GM12878 (cell line): ENCODE results near the gene LRP1B. TPM values are rescaled to one million over a fixed set of nuclear protein-coding genes. Genes with fewer than 3 reads are reported as not detected.

ENCODE experiments used
- ATAC-seq: fragments of 200-7000 bp; cut with Tn5 transposase; 3 replicates; pipeline ENCODE4 v1.9.1; 2020; ENCODE audit warnings: mild to moderate bottlenecking, moderate library complexity
- BruUV-seq: library from RNA; stranded (reverse); fragments of 400-500 nt; replicated peaks from 2 replicates; lab custom pipeline; 2021; lab: Mats Ljungman, UMichigan
- CTCF ChIA-PET: fragments of 300-600 bp; sonication (Branson Sonifier 250); formaldehyde crosslinking; extraction: SDS; loops from one replicate; lab custom pipeline; 2021; ENCODE audit warnings: inconsistent platforms; lab: Yijun Ruan, JAX
- POLR2A ChIA-PET: fragments of 350-600 bp; formaldehyde crosslinking; extraction: SDS; loops from one replicate; lab custom pipeline; 2021; ENCODE audit warnings: inconsistent platforms; lab: Charles Lee
- RAD21 ChIA-PET: fragments of 300-600 bp; sonication (Branson Sonifier 250); formaldehyde crosslinking; loops from one replicate; lab custom pipeline; 2023; ENCODE audit warnings: antibody characterized with exemption; ENCODE audit not compliant: unreplicated experiment; lab: Charles Lee
- SMC1A ChIA-PET: fragments of 300-600 bp; sonication (Branson Sonifier 250); formaldehyde crosslinking; loops from one replicate; lab custom pipeline; 2023; ENCODE audit not compliant: unreplicated experiment, uncharacterized antibody; lab: Charles Lee
- DNase-seq: peaks from one replicate; pipeline ENCODE4 v3.0.0-alpha.2; 2011; ENCODE audit warnings: low read depth, low spot score
- FAIRE-seq: peaks from 3 replicates; lab custom pipeline; 2011; peaks lifted over from hg19 to GRCh38; lab: Jason Lieb, UNC
- H2AFZ ChIP-seq: 2 replicates; pipeline ENCODE4 v1.6.0; 2011; ENCODE audit warnings: low read depth, low read length, control low read depth; ENCODE audit not compliant: control insufficient read depth
- H3K27ac ChIP-seq: 2 replicates; pipeline ENCODE4 v1.5.1; 2011; ENCODE audit warnings: control low read depth; ENCODE audit not compliant: control insufficient read depth, insufficient read depth
- H3K27me3 ChIP-seq, 2 experiments: replicated peaks in 1 of 2; 2 replicates each; pipeline versions ENCODE4 v1.6.0 to v1.6.1; 2011; ENCODE audit warnings: low read length in 1 of 2; ENCODE audit not compliant: control insufficient read depth in 2 of 2, insufficient read depth in 2 of 2
- H3K36me3 ChIP-seq, 2 experiments: 2 replicates each; pipeline ENCODE4 v1.5.1; 2011; ENCODE audit warnings: low read length in 1 of 2; ENCODE audit not compliant: control insufficient read depth in 2 of 2, insufficient read depth in 2 of 2
- H3K4me1 ChIP-seq: 2 replicates; pipeline ENCODE4 v1.6.1; 2011; ENCODE audit warnings: mild to moderate bottlenecking, low read length, moderate library complexity, mixed read lengths; ENCODE audit not compliant: control insufficient read depth, insufficient read depth
- H3K4me2 ChIP-seq: 2 replicates; pipeline ENCODE4 v1.6.0; 2011; ENCODE audit warnings: control low read depth; ENCODE audit not compliant: control insufficient read depth, insufficient read depth
- H3K4me3 ChIP-seq: fragments of 200-600 bp; sonication (generic); 2 replicates; pipeline ENCODE4 v1.5.1; 2016
- H3K79me2 ChIP-seq: 2 replicates; pipeline ENCODE4 v1.6.0; 2011; ENCODE audit warnings: low read length; ENCODE audit not compliant: control insufficient read depth, insufficient read depth
- H3K9ac ChIP-seq: 2 replicates; pipeline ENCODE4 v1.8.0; 2011; ENCODE audit warnings: low read length, control low read depth, mixed read lengths; ENCODE audit not compliant: control insufficient read depth, insufficient read depth
- H3K9me3 ChIP-seq: replicated peaks from 3 replicates; pipeline ENCODE4 v1.5.1; 2011; ENCODE audit warnings: mild to moderate bottlenecking, low read length; ENCODE audit not compliant: control insufficient read depth, insufficient read depth
- H4K20me1 ChIP-seq: 2 replicates; pipeline ENCODE4 v1.6.0; 2011; ENCODE audit not compliant: control insufficient read depth, insufficient read depth
- BCL3 ChIP-seq: IDR thresholded peaks from 2 replicates; pipeline ENCODE4 v1.6.1; 2011; ENCODE audit warnings: borderline replicate concordance, low read depth, mild to moderate bottlenecking, moderate library complexity, low read length; ENCODE audit not compliant: insufficient read depth, poor library complexity, severe bottlenecking
- CBFB ChIP-seq: IDR thresholded peaks from 2 replicates; pipeline ENCODE4 v1.6.1; 2016; ENCODE audit warnings: antibody characterized with exemption, low read depth
- E2F4 ChIP-seq: IDR thresholded peaks from 2 replicates; pipeline ENCODE4 v1.6.1; 2012; ENCODE audit warnings: low read depth, low read length, improper control_type of control experiment
- GABPA ChIP-seq: IDR thresholded peaks from 2 replicates; pipeline ENCODE4 v1.6.1; 2014; ENCODE audit warnings: antibody characterized with exemption, low read depth, mild to moderate bottlenecking, inconsistent platforms
- IRF3 ChIP-seq: fragments of 450-650 bp; IDR thresholded peaks from 2 replicates; pipeline ENCODE4 v1.6.1; 2014; ENCODE audit warnings: mild to moderate bottlenecking
- KLF5 ChIP-seq: fragments of 450-650 bp; IDR thresholded peaks from 2 replicates; pipeline ENCODE4 v1.6.1; 2014; ENCODE audit warnings: mild to moderate bottlenecking; ENCODE audit not compliant: partially characterized antibody
- NRF1 ChIP-seq: conservative IDR thresholded peaks from 2 replicates; pipeline ENCODE4 v1.6.1; 2011; ENCODE audit warnings: mild to moderate bottlenecking, low read depth, low read length, improper control_type of control experiment
- SIN3A ChIP-seq: IDR thresholded peaks from 2 replicates; pipeline ENCODE4 v1.6.1; 2012; ENCODE audit warnings: low read depth, low read length, improper control_type of control experiment
- SMAD1 ChIP-seq: fragments of 450-650 bp; IDR thresholded peaks from 2 replicates; pipeline ENCODE4 v1.6.1; 2018; ENCODE audit warnings: mild to moderate bottlenecking, low read depth; ENCODE audit not compliant: partially characterized antibody
- SPI1 ChIP-seq: IDR thresholded peaks from 2 replicates; pipeline ENCODE4 v1.6.1; 2011; ENCODE audit warnings: low read depth, mild to moderate bottlenecking, low read length, moderate library complexity, borderline replicate concordance; ENCODE audit not compliant: insufficient read depth
- TBL1XR1 ChIP-seq: IDR thresholded peaks from 2 replicates; pipeline ENCODE4 v1.6.1; 2012; ENCODE audit warnings: low read depth, low read length, improper control_type of control experiment
- WRNIP1 ChIP-seq: IDR thresholded peaks from 2 replicates; pipeline ENCODE4 v1.6.1; 2011; ENCODE audit warnings: low read depth, low read length, improper control_type of control experiment, borderline replicate concordance
- ZNF217 ChIP-seq: fragments of 450-650 bp; IDR thresholded peaks from 2 replicates; pipeline ENCODE4 v1.6.1; 2017; ENCODE audit warnings: antibody characterized with exemption, mild to moderate bottlenecking
- ZNF384 ChIP-seq: IDR thresholded peaks from 2 replicates; pipeline ENCODE4 v1.6.1; 2012; ENCODE audit warnings: low read depth, mild to moderate bottlenecking, low read length, improper control_type of control experiment, borderline replicate concordance
- WGBS: methylation state at CpG from one replicate; pipeline ENCODE4 v1.1.6; 2016; ENCODE audit warnings: low lambda C conversion rate; ENCODE audit not compliant: insufficient replicate concordance, insufficient coverage; ENCODE audit errors: missing lambda C conversion rate; 5-methylcytosine and 5-hydroxymethylcytosine counted together
- in situ Hi-C: fragments of 300-500 bp; cut with MboI; formaldehyde crosslinking; loops from 9 replicates; pipeline ENCODE4 v1.14.3; 2018; ENCODE audit warnings: mixed read lengths
- intact Hi-C: fragments of 100-400 bp; cut with micrococcal nuclease; formaldehyde crosslinking; loops from one replicate; pipeline ENCODE4 v1.14.2; 2022; ENCODE audit not compliant: unreplicated experiment
- polyA plus RNA-seq, 11 experiments: library from polyadenylated mRNA; depleted of rRNA in 4 of 11; unstranded in 6 of 11; stranded (reverse) in 5 of 11; fragments of >200 nt; fragmentation: Nextera tagmentation in 4 of 11; fragmentation: Illumina TruSeq in 1 of 11; extraction: Ambion mirVana in 4 of 11; extraction: Trizol in 1 of 11; gene quantifications; 1 replicate in 1 of 11; 2 replicates in 10 of 11; pipeline versions ENCODE4 v1.2.1 to v1.2.3, GENCODE V29; 2011 to 2016; ENCODE audit warnings: inconsistent platforms in 2 of 11, missing spikeins in 2 of 11, low read depth in 1 of 11
- total RNA-seq, 4 experiments: library from RNA; depleted of rRNA in 3 of 4; stranded (reverse); fragments of >200 nt in 3 of 4; fragmentation: Illumina TruSeq in 1 of 4; extraction: Trizol in 1 of 4; gene quantifications; 2 replicates each; pipeline versions ENCODE4 v1.2.1 to v1.2.3, GENCODE V29; 2013 to 2021

LRP1B gene
- total and polyA plus RNA-seq, 10 of the 15 experiments (the other 5 are each of a cell fraction or from before 2014, with no cell fraction given) = under 0.01 to 0.06 (median 0.03) TPM; not detected in 5

- H3K9ac ChIP-seq = no peak overlapping the region
- ATAC-seq = no peak
- H3K4me2 ChIP-seq = no peak overlapping the region
- no peak for TF ChIP-seq TBL1XR1
- no peak for TF ChIP-seq CBFB
- no peak for TF ChIP-seq WRNIP1
- TF ChIP-seq ZNF384 = no peak
- TF ChIP-seq SPI1 = no peak
- TF ChIP-seq KLF5 = no peak
- no peak for TF ChIP-seq SMAD1
- no peak for TF ChIP-seq SIN3A
- no peak for TF ChIP-seq ZNF217
- TF ChIP-seq E2F4 = no peak
- TF ChIP-seq GABPA = no peak
- TF ChIP-seq IRF3 = no peak
- TF ChIP-seq NRF1 = no peak
- TF ChIP-seq BCL3 = no peak
- H2AFZ ChIP-seq = no peak overlapping the region
- H3K9me3 ChIP-seq = no peaks in the 10 kb centered on the region
- CTCF ChIA-PET = no interaction called here
- 0% methylated on average over 2 of the region's 2 CpGs for WGBS
- no peak for DNase-seq
- no peak overlapping the region for H3K27ac ChIP-seq
- no peaks in the 10 kb centered on the region for H3K36me3 ChIP-seq
- intact Hi-C loops (no loop called here), in situ Hi-C loops (no loop called here)
- no peak for FAIRE-seq
- no peaks in the 10 kb centered on the region for H3K27me3 ChIP-seq
- H3K79me2 ChIP-seq = no peaks in the 10 kb centered on the region
- RAD21 ChIA-PET = no interaction called here
- H4K20me1 ChIP-seq = no peaks in the 10 kb centered on the region
- POLR2A ChIA-PET = no interaction called here
- no peaks in the 10 kb centered on the region for H3K4me1 ChIP-seq
- BruUV-seq = no TSS peak
- SMC1A ChIA-PET = no interaction called here
- no peak overlapping the region for H3K4me3 ChIP-seq
Observed at GRCh38 chr2:141037361-141037760, 1093.5 kb downstream of the LRP1B start.
